ENCODE data around the gene PLXNA3. TPM values are rescaled to one million over a fixed set of nuclear protein-coding genes. Genes with fewer than 3 reads are reported as not detected.

PLXNA3 gene
- total RNA-seq, 2 donors from 2014 or later, result 15.7 to 21.0 TPM

GRCh38 chrX:154430479-154430878 is 27.6 kb upstream of the PLXNA3 start:
- no peak for TF ChIP-seq POLR2A (IDR thresholded peaks at IDR 0.05)
- no peak for TF ChIP-seq CTCF (IDR thresholded peaks at IDR 0.05)
- no peak for TF ChIP-seq POLR2AphosphoS5 (IDR thresholded peaks at IDR 0.05)
- peak overlapping the region; percentile 31 to 39 for H3K27ac ChIP-seq
- H3K4me3 ChIP-seq, result no peak overlapping the region
- no peak for DNase-seq (ENCODE audit: low spot score)
- H3K36me3 ChIP-seq, result no peaks in the 10 kb centered on the region
- intact Hi-C loops (cut with DNase I), result no loop called here
- no peaks in the 10 kb centered on the region for H3K9me3 ChIP-seq
- WGBS, result 42% methylated on average over 6 of the region's 6 CpGs
- no peaks in the 10 kb centered on the region for H3K27me3 ChIP-seq (replicated peaks; ENCODE audit: insufficient read depth)
- no peaks in the 10 kb centered on the region for H3K4me1 ChIP-seq (replicated peaks)

GRCh38 chrX:154430916-154431315 is 27.2 kb upstream of the PLXNA3 start:
- Histone ChIP-seq H3K36me3 (no peaks in the 10 kb centered on the region), H3K27ac (peak overlapping the region; percentile 31 to 39), H3K4me1 (replicated peaks) (no peaks in the 10 kb centered on the region), H3K4me3 (no peak overlapping the region), H3K9me3 (no peaks in the 10 kb centered on the region), H3K27me3 (replicated peaks; ENCODE audit: insufficient read depth) (no peaks in the 10 kb centered on the region)
- TF ChIP-seq POLR2A (IDR thresholded peaks at IDR 0.05) (no peak), CTCF (IDR thresholded peaks at IDR 0.05) (no peak), POLR2AphosphoS5 (IDR thresholded peaks at IDR 0.05) (no peak)
- intact Hi-C loops (cut with DNase I), result no loop called here
- 54% methylated on average over 7 of the region's 7 CpGs for WGBS
- DNase-seq (ENCODE audit: low spot score), result peak; percentile 24

- no peaks in the 10 kb centered on the region for H3K9me3 ChIP-seq
- H3K4me1 ChIP-seq (replicated peaks), result no peaks in the 10 kb centered on the region
- intact Hi-C loops (cut with DNase I), result no loop called here
- H3K4me3 ChIP-seq, result no peak overlapping the region
- no peak for DNase-seq (ENCODE audit: low spot score)
- H3K27ac ChIP-seq, result peak overlapping the region; percentile 31 to 39
- H3K27me3 ChIP-seq (replicated peaks; ENCODE audit: insufficient read depth), result no peaks in the 10 kb centered on the region
- H3K36me3 ChIP-seq, result no peaks in the 10 kb centered on the region
- TF ChIP-seq CTCF (IDR thresholded peaks at IDR 0.05) (no peak), POLR2AphosphoS5 (IDR thresholded peaks at IDR 0.05) (no peak), POLR2A (IDR thresholded peaks at IDR 0.05) (no peak)
- WGBS, result 76% methylated on average over 3 of the region's 5 CpGs
Measured at GRCh38 chrX:154431341-154431740, 26.7 kb upstream of the PLXNA3 start.

DNA sequence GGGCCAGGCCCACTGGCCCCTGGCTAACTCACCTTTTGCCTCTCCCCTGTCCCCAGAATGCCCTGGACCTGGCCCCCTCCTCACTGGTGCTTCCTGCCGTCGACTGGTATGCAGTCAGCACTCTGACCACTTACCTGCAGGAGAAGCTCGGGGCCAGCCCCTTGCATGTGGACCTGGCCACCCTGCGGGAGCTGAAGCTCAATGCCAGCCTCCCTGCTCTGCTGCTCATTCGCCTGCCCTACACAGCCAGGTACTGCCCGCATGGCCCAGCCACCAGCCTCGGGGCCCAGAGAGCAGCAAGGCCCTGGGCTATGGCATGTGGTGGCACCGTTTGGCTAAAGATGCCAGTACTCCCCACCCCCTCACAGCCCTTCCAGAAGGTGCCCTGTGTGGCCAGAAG is 25.9 kb upstream of the PLXNA3 start:
- no peak for TF ChIP-seq POLR2AphosphoS5 (IDR thresholded peaks at IDR 0.05)
- TF ChIP-seq CTCF (IDR thresholded peaks at IDR 0.05), result no peak
- TF ChIP-seq POLR2A (IDR thresholded peaks at IDR 0.05), result no peak
- DNase-seq (ENCODE audit: low spot score), result no peak

DNA sequence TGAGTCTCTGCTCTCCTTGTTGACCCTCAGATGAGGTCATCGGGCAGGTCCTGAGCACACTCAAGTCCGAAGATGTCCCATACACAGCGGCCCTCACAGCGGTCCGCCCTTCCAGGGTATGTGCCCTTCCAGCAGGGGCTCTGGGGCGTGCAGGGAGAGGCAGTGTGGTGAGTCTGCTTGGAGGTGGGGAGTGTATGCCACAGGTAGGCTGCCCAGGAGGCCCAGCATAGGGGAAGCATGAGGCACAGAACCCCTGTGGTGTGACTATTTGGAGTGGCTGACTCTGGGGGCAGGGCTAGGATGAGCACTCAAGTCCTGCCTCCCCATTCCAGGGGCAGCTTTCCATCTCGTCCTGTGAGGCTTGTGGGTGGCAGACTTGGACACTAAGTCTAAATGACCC is 24.5 kb upstream of the PLXNA3 start:
- Histone ChIP-seq H3K9me3 (no peaks in the 10 kb centered on the region), H3K27ac (no peak overlapping the region), H3K36me3 (no peaks in the 10 kb centered on the region), H3K4me3 (no peak overlapping the region), H3K27me3 (replicated peaks; ENCODE audit: insufficient read depth) (no peaks in the 10 kb centered on the region), H3K4me1 (replicated peaks) (no peaks in the 10 kb centered on the region)
- TF ChIP-seq POLR2A (IDR thresholded peaks at IDR 0.05) (no peak), POLR2AphosphoS5 (IDR thresholded peaks at IDR 0.05) (no peak), CTCF (IDR thresholded peaks at IDR 0.05) (no peak)
- intact Hi-C loops (cut with DNase I), result no loop called here
- WGBS, result no CpG with 5 or more reads among the region's 7 CpGs
- DNase-seq (ENCODE audit: low spot score), result no peak

More for the DNA sequence above, 25.9 kb upstream of the PLXNA3 start:
- Histone ChIP-seq H3K27ac (no peak overlapping the region), H3K27me3 (replicated peaks; ENCODE audit: insufficient read depth) (no peaks in the 10 kb centered on the region), H3K4me3 (no peak overlapping the region), H3K9me3 (no peaks in the 10 kb centered on the region), H3K36me3 (no peaks in the 10 kb centered on the region), H3K4me1 (replicated peaks) (no peaks in the 10 kb centered on the region)
- intact Hi-C loops (cut with DNase I), result no loop called here
- WGBS, result 92% methylated on average over 4 of the region's 8 CpGs
